Smooth muscle cell of the brain vasculature (primary cell): ENCODE results near the gene NOL9.

ENCODE experiments used
- DNase-seq: peaks from one replicate; pipeline ENCODE4 v3.0.0-alpha.2; 2012; ENCODE audit warnings: low read depth, low spot score

The NOL9 gene

GRCh38 chr1:6590046-6590445 lies 35.7 kb upstream of the NOL9 start:
- no peak for DNase-seq

GRCh38 chr1:6588893-6589520 lies 34.7 kb upstream of the NOL9 start:
- DNase-seq = no peak

- no peak for DNase-seq
Observed at GRCh38 chr1:6588128-6588892, 34.0 kb upstream of the NOL9 start.

- no peak for DNase-seq
Observed at GRCh38 chr1:6587261-6588005, 33.1 kb upstream of the NOL9 start.

GRCh38 chr1:6586404-6586816 lies 32.1 kb upstream of the NOL9 start:
- DNase-seq = no peak

GRCh38 chr1:6585841-6586240 lies 31.5 kb upstream of the NOL9 start:
- DNase-seq = no peak

- DNase-seq = no peak
Observed at GRCh38 chr1:6585081-6585722, 30.9 kb upstream of the NOL9 start.

- no peak for DNase-seq
Observed at GRCh38 chr1:6584126-6585080, 30.1 kb upstream of the NOL9 start.

- DNase-seq = no peak
Observed at GRCh38 chr1:6582370-6582769, 28.1 kb upstream of the NOL9 start.

- no peak for DNase-seq
Observed at GRCh38 chr1:6581561-6582305, 27.4 kb upstream of the NOL9 start.

- no peak for DNase-seq
Observed at GRCh38 chr1:6580593-6581409, 26.5 kb upstream of the NOL9 start.

- no peak for DNase-seq
Observed at GRCh38 chr1:6580119-6580592, 25.8 kb upstream of the NOL9 start.

GRCh38 chr1:6579374-6580118 lies 25.2 kb upstream of the NOL9 start, which contains the start of gene ZBTB48:
TSS of gene ZBTB48 (plus strand) at chr1:6579994. CDS start at chr1:6580610, 616 bp downstream.
- peak; percentile 91 for DNase-seq

GRCh38 chr1:6578624-6579373 lies 24.5 kb upstream of the NOL9 start:
- no peak for DNase-seq

- DNase-seq = no peak
Observed at GRCh38 chr1:6577831-6578525, 23.7 kb upstream of the NOL9 start.

- no peak for DNase-seq
Observed at GRCh38 chr1:6574818-6575217, 20.5 kb upstream of the NOL9 start.

- DNase-seq = no peak
Observed at GRCh38 chr1:6574025-6574620, 19.8 kb upstream of the NOL9 start.
